DMS153 treated with DMSO at 0.1 percent for 48 hours (cell line): ENCODE measurements around the gene RALGDS.
"Not testable (repeated sequence)": the region's sequence is repeated elsewhere in the genome, so short reads cannot be mapped to it uniquely, and the experiment has no call there.

Source experiments
- DNase-seq: peaks from one replicate; lab custom pipeline; 2025; ENCODE audit not compliant: unreplicated experiment; lab: John Stamatoyannopoulos, UW

The RALGDS gene

GRCh38 chr9:133121198-133121914 lies at the start of gene RALGDS:
RALGDS (minus strand) TSS chr9:133121240; CDS start chr9:133121154, 86 bp downstream.
- peak; percentile 70 for DNase-seq

GRCh38 chr9:133170716-133171115 lies 49.7 kb upstream of the RALGDS start:
- DNase-seq, result no peak

- not testable (repeated sequence) for DNase-seq
Observed at GRCh38 chr9:133169687-133170086, 48.6 kb upstream of the RALGDS start.

- DNase-seq, result no peak
Observed at GRCh38 chr9:133169102-133169501, 48.1 kb upstream of the RALGDS start.

- no peak for DNase-seq
Observed at GRCh38 chr9:133168432-133168831, 47.4 kb upstream of the RALGDS start.

GRCh38 chr9:133167769-133168168 lies 46.7 kb upstream of the RALGDS start:
- no peak for DNase-seq

- no peak for DNase-seq
Observed at GRCh38 chr9:133167096-133167730, 46.2 kb upstream of the RALGDS start.

GRCh38 chr9:133166392-133166791 lies 45.4 kb upstream of the RALGDS start:
- DNase-seq, result no peak

- DNase-seq, result no peak
Observed at GRCh38 chr9:133165452-133165730, 44.4 kb upstream of the RALGDS start.

GRCh38 chr9:133164191-133164590 lies 43.2 kb upstream of the RALGDS start:
- DNase-seq, result no peak

GRCh38 chr9:133163504-133164172 lies 42.6 kb upstream of the RALGDS start, which contains the start of gene GBGT1:
GBGT1 (minus strand) TSS chr9:133163914; CDS start chr9:133162412, 1,502 bp downstream.
- peak; percentile 19 for DNase-seq

- DNase-seq, result no peak
Observed at GRCh38 chr9:133162861-133163503, 41.9 kb upstream of the RALGDS start.

GRCh38 chr9:133161547-133161950 lies 40.5 kb upstream of the RALGDS start:
- no peak for DNase-seq

- DNase-seq, result no peak
Observed at GRCh38 chr9:133160742-133161546, 39.9 kb upstream of the RALGDS start.

- no peak for DNase-seq
Observed at GRCh38 chr9:133158695-133159094, 37.7 kb upstream of the RALGDS start.

GRCh38 chr9:133155156-133155555 lies 34.1 kb upstream of the RALGDS start:
- no peak for DNase-seq

- no peak for DNase-seq
Observed at GRCh38 chr9:133154097-133154989, 33.3 kb upstream of the RALGDS start.

- no peak for DNase-seq
Observed at GRCh38 chr9:133153227-133154096, 32.4 kb upstream of the RALGDS start.
